K562 (cell line): Measurements from ENCODE around the gene IRF2BP1. TPM values are rescaled to one million over a fixed set of nuclear protein-coding genes. Genes with fewer than 3 reads are reported as not detected.

Source experiments
- CEBPG ChIP-seq, 3 experiments: fragments of 200-800 bp in 1 of 3; sonication (Bioruptor generic) in 1 of 3; sonication (generic) in 1 of 3; formaldehyde crosslinking in 1 of 3; IDR thresholded peaks in 2 of 3; conservative IDR thresholded peaks in 1 of 3; 2 replicates each; pipeline versions ENCODE4 v1.6.1 to v1.8.0; 2016 to 2022; ENCODE audit warnings: missing compliant biosample characterization in 2 of 3, missing genetic modification characterization in 2 of 3, mild to moderate bottlenecking in 1 of 3, missing genetic modification reagents in 1 of 3
- MNT ChIP-seq, 2 experiments: fragments of 450-650 bp; conservative IDR thresholded peaks; 2 replicates each; pipeline ENCODE4 v1.6.1; 2017; ENCODE audit warnings: mild to moderate bottlenecking in 2 of 2, moderate library complexity in 2 of 2
- NCOA1 ChIP-seq: fragments of 450-650 bp; IDR thresholded peaks from 2 replicates; pipeline ENCODE4 v1.6.1; 2016; ENCODE audit warnings: low read depth
- NR2F6 ChIP-seq: fragments of 450-650 bp; formaldehyde crosslinking; IDR thresholded peaks from 2 replicates; pipeline ENCODE4 v1.4.0; 2020; ENCODE audit warnings: mild to moderate bottlenecking
- PRDM10 ChIP-seq: fragments of 450-650 bp; IDR thresholded peaks from 2 replicates; pipeline ENCODE4 v1.6.1; 2018; ENCODE audit not compliant: partially characterized antibody
- PTTG1 ChIP-seq: fragments of 450-650 bp; IDR thresholded peaks from 2 replicates; pipeline ENCODE4 v1.6.1; 2016; ENCODE audit warnings: low read depth, mild to moderate bottlenecking, missing genetic modification characterization, missing compliant biosample characterization
- RFX1 ChIP-seq: fragments of 450-650 bp; IDR thresholded peaks from 2 replicates; pipeline ENCODE4 v1.6.1; 2016; ENCODE audit warnings: mild to moderate bottlenecking, moderate library complexity
- TRIM28 ChIP-seq: fragments of 450-650 bp; IDR thresholded peaks from 2 replicates; pipeline ENCODE4 v1.6.1; 2017
- ZBTB17 ChIP-seq: fragments of 450-650 bp; formaldehyde crosslinking; IDR thresholded peaks from 2 replicates; pipeline ENCODE4 v1.4.0; 2020; ENCODE audit warnings: mild to moderate bottlenecking
- ZBTB9 ChIP-seq: fragments of 450-650 bp; formaldehyde crosslinking; IDR thresholded peaks from 2 replicates; pipeline ENCODE4 v1.4.0; 2020; ENCODE audit warnings: mild to moderate bottlenecking, moderate library complexity
- ZNF449 ChIP-seq: fragments of 250-450 bp; sonication (Bioruptor Pico); IDR thresholded peaks from 2 replicates; pipeline ENCODE4 v1.8.0; 2022; ENCODE audit warnings: moderate library complexity, mild to moderate bottlenecking, inconsistent platforms
- polyA plus RNA-seq, 8 experiments: library from polyadenylated mRNA; depleted of rRNA in 4 of 8; stranded (reverse) in 5 of 8; unstranded in 3 of 8; fragments of >200 nt; fragmentation: Nextera tagmentation in 2 of 8; fragmentation: Illumina TruSeq in 1 of 8; extraction: Ambion mirVana in 2 of 8; extraction: Trizol in 1 of 8; gene quantifications; 2 replicates each; pipeline versions ENCODE4 v1.2.1 to v1.2.3, GENCODE V29; 2011 to 2014; ENCODE audit warnings: inconsistent platforms in 1 of 8, missing spikeins in 1 of 8
- total RNA-seq, 7 experiments: library from RNA; depleted of rRNA in 6 of 7; stranded (reverse); fragments of >200 nt in 6 of 7; fragmentation: Illumina TruSeq in 2 of 7; extraction: Trizol in 2 of 7; gene quantifications; 2 replicates each; pipeline versions ENCODE4 v1.2.1 to v1.2.3, GENCODE V29; 2011 to 2021; ENCODE audit warnings: low replicate concordance in 1 of 7
- TF ChIP-seq, protein P1 (sequence below), 2 experiments: IDR thresholded peaks; 2 replicates each; pipeline ENCODE4 v1.6.1; 2011; ENCODE audit warnings: borderline replicate concordance in 1 of 2, control low read depth in 1 of 2, low read depth in 1 of 2, low read length in 1 of 2, mild to moderate bottlenecking in 1 of 2, mixed read lengths in 1 of 2, moderate library complexity in 1 of 2; ENCODE audit not compliant: insufficient read depth in 1 of 2, insufficient read length in 1 of 2, poor library complexity in 1 of 2, severe bottlenecking in 1 of 2; ENCODE audit errors: extremely low read depth in 1 of 2
- TF ChIP-seq, protein P2 (sequence below): fragments of 450-650 bp; formaldehyde crosslinking; IDR thresholded peaks from 2 replicates; pipeline ENCODE4 v1.4.0; 2020; ENCODE audit warnings: mild to moderate bottlenecking

The IRF2BP1 gene
- total and polyA plus RNA-seq, 9 of the 15 experiments (the other 6 are each of a cell fraction or from before 2014, with no cell fraction given): 0.61 to 35.9 (median 3.5) TPM

- TF ChIP-seq, protein P1, sequence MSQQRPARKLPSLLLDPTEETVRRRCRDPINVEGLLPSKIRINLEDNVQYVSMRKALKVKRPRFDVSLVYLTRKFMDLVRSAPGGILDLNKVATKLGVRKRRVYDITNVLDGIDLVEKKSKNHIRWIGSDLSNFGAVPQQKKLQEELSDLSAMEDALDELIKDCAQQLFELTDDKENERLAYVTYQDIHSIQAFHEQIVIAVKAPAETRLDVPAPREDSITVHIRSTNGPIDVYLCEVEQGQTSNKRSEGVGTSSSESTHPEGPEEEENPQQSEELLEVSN (IDR thresholded peaks at IDR 0.05; ENCODE audit: borderline replicate concordance in 1 of 2, extremely low read depth in 1 of 2, insufficient read depth in 1 of 2, insufficient read length in 1 of 2, low read depth in 1 of 2, low read length in 1 of 2, poor library complexity in 1 of 2, severe bottlenecking in 1 of 2): no peak
- TF ChIP-seq ZBTB17 (CRISPR knock-in tag): no peak
- TF ChIP-seq MNT (conservative IDR thresholded peaks at IDR 0.05): peak; percentile 72 to 80
- TF ChIP-seq NR2F6: no peak
- no peak for TF ChIP-seq ZBTB9
- TF ChIP-seq NCOA1: no peak
- TF ChIP-seq CEBPG (CRISPR knock-in tag; IDR thresholded peaks at IDR 0.05): no peak
- no peak for TF ChIP-seq CEBPG (tag; conservative IDR thresholded peaks at IDR 0.05 in 1 of 2, IDR thresholded peaks at IDR 0.05 in 1 of 2)
- TF ChIP-seq ZNF449 (CRISPR knock-in tag): no peak
- TF ChIP-seq TRIM28: no peak; the same call in 1 of the 2 replicates
- peak; percentile 34 for TF ChIP-seq PRDM10
- no peak for TF ChIP-seq PTTG1
- no peak for TF ChIP-seq RFX1
- TF ChIP-seq, protein P2, sequence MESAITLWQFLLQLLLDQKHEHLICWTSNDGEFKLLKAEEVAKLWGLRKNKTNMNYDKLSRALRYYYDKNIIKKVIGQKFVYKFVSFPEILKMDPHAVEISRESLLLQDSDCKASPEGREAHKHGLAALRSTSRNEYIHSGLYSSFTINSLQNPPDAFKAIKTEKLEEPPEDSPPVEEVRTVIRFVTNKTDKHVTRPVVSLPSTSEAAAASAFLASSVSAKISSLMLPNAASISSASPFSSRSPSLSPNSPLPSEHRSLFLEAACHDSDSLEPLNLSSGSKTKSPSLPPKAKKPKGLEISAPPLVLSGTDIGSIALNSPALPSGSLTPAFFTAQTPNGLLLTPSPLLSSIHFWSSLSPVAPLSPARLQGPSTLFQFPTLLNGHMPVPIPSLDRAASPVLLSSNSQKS (CRISPR knock-in tag): no peak
These were observed 23.2 kb downstream of the IRF2BP1 start, which contains the start of gene SYMPK (continued) for GRCh38 chr19:45862564-45863334.
